Hematopoietic multipotent progenitor cell treated with erythropoietin and hydrocortisone succinate and interleukin-3 and kit ligand, for 15 days (in vitro differentiated cells): ENCODE results near the gene ARCN1.

ENCODE experiments used
- DNase-seq: peaks from one replicate; pipeline ENCODE4 v3.0.0-alpha.2; 2015; ENCODE audit warnings: low spot score

The ARCN1 gene

DNA sequence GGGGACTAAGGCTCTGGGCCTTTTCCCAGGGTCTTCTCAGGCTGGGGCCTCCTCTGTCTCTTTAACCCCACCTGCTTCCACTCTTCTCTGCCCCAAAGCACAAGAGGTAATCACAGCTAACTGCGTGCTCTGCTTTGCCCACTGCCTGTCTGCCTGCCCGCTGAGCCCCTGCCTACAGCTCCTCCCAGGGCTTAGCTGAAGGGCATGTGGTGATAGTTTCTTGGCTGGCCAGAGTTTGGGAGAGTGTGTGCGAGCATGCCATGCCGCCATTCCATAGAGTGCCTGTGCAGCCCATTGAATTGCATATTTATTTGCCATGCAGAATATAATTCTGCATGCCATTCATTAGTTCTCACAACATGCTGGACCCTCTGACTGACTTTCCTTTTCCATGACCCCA lies 67.7 kb downstream of the ARCN1 start:
- DNase-seq = no peak

- no peak for DNase-seq
Observed at GRCh38 chr11:118640332-118641154, 68.3 kb downstream of the ARCN1 start.

DNA sequence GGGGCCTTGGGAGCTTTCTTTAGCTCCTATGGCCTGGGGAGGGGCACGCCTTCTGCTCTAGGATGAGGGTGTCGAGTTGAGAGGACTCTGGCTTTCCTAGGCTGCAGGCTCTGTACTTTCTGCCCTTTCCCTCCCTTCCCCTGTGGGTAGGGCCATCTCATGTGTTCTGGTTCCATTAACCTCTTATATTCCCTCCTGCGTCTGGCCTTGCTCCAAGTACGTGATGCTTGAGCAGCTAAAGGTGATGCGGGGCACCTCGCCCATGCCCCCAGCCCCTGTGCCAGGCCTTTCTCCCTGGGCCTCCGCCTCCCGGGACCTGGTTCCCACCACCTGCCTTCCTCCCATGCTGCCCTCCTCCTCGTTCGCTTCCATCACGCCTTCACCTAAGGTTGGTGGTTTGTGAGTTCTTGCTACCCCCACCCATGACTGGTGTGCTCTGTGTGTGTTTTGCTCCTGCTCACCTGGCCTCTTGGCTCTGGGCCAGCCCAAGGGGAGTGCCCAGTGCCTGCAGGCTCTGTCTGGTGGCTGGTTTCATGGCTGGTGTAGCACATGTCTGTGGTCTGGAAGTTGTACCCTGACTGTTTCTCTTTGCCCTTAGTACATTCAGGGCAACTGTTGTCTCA lies 69.3 kb downstream of the ARCN1 start:
- no peak for DNase-seq

DNA sequence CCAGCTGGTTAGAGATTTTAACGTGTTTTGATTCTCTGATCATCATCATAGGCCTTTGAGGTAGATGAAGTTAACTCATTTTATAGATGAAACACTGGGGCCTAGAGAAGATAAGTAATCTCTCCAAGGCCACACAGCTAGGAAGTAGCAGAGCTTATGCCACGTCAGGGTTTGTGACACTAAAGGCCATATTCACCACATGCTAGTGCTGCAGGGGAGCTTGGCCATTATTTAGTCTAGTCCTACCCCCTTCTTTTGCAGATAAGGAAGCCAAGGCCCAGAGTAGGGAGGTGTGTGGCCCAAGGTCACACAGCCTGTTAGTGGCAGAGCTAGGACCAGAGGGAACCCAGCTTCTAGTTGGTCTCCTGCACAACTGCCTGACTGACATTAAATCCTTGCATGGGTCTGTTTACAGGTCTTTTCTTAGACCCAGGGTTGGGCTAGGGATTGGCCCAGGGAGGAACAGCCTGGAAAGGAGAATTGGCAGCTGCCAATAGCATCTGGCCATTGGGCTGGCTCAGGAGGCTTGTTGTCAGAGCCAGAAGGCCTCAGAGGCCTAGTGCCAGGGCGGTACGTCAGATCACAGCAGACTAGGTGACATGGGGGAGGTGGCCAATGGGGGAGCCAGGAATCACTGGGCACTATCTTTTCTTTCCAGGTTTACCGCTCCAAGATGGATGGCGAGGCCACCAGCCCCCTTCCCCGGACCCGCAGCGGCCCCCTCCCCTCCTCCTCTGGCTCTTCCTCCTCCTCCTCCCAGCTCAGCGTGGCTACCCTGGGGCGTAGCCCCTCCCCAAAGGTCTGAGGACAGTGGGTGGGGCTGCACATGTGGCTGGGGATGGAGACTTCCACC lies 71.2 kb downstream of the ARCN1 start:
- DNase-seq = no peak

GRCh38 chr11:118643995-118644345 lies 71.8 kb downstream of the ARCN1 start:
- DNase-seq = no peak

DNA sequence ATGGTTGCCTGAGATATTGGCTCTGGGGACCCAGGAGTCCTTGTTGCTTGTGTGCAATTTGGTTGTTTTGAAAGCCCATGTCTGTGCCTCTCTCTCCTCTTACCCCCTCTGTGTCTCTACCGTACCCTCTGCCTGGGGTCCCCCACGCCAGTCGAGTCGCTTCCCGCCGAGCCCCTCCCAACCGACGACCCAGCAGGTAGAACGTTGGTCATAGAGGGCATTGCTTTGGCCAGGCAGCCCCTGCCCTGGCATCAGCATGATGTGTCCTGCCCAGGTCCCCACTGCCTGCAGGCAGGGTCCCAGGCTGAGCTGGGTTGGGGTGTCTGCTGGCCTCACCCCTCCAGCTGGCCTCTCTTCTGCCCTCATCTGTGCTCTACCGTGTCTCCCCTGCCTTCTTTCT lies 72.3 kb downstream of the ARCN1 start:
- DNase-seq = no peak

DNA sequence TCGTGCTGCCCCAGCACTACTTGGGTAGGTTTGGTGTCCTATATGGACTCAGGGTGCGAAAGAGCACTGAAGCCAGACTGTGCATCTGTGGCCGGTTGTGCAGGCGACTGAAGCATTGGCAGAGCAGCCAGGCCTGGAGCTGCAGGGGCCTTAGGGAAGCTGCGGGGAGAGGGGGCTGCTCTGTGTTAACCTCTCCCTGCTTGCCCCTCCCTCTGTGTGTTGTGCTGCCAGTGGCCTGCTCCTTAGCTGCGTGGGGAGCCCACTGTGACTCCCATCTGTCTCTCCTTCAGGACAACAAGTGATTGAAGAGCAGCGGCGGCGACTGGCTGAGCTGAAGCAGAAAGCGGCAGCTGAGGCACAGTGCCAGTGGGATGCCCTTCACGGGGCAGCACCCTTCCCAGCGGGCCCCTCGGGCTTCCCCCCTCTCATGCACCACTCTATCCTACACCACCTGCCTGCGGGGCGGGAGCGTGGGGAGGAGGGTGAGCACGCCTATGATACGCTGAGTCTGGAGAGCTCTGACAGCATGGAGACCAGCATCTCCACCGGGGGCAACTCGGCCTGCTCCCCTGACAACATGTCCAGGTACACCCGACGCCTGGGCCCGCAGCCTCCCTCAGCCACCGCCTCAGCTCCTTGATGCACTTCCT lies 73.0 kb downstream of the ARCN1 start:
- no peak for DNase-seq

DNA sequence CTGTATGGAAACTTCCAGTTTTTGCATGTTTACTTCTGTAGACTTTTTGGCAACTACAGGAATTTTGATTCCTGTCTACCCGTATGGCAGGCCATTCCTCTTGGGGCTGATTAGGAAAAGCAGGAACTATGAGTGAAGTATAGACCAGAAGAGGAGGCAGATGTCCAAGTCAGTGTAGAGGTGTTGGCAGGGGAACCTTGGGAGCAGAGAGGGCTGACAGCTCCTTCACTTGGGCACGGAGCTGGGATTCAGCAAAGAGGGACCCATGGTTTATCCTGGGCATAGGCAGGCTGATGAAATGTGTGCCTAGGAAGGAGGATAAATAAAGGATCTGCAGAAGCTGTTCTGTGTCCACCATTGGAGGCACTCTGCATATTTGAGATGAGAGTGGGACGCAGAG lies 74.2 kb downstream of the ARCN1 start:
- DNase-seq = no peak

- no peak for DNase-seq
Observed at GRCh38 chr11:118648291-118648690, 76.1 kb downstream of the ARCN1 start.

- no peak for DNase-seq
Observed at GRCh38 chr11:118649941-118650340, 77.7 kb downstream of the ARCN1 start.

DNA sequence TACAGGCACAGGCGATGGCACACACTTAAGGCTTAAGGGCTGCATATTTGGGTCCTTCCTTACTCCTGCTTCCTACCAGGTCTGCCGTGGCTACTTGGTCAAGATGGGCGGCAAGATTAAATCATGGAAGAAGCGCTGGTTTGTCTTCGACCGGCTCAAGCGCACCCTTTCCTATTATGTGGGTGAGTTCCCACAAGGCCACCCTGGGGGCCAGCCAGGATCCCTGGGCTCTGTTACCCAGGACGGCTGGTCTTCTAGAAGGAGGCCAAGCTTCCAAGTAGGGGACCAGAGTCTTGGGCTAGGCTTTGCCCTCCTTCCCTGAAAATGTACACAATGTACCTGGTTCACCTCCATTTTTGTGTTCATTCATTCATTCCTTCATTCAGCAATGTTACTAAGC lies 78.2 kb downstream of the ARCN1 start:
- no peak for DNase-seq

GRCh38 chr11:118651820-118652219 lies 79.6 kb downstream of the ARCN1 start:
- no peak for DNase-seq
